GM18520 (cell line): ENCODE results near the gene C1orf216.
"Not testable (repeated sequence)": the region's sequence is repeated elsewhere in the genome, so short reads cannot be mapped to it uniquely, and the experiment has no call there.

Experiments
- ATAC-seq: cut with Tn5 transposase; IDR thresholded peaks from one replicate; pipeline ENCODE4 v1.9.1; 2021; ENCODE audit not compliant: unreplicated experiment

The C1orf216 gene

GRCh38 chr1:35718492-35719336, at the start of gene C1orf216:
Gene C1orf216, minus strand, starts transcription at chr1:35718884. Its CDS starts 2,563 bp downstream, at chr1:35716321.
- peak; percentile 44 for ATAC-seq

GRCh38 chr1:35764283-35764682, 45.6 kb upstream of the C1orf216 start:
- no peak for ATAC-seq

- ATAC-seq, result no peak
These were observed 44.5 kb upstream of the C1orf216 start for GRCh38 chr1:35763201-35763600.

GRCh38 chr1:35762141-35762540, 43.5 kb upstream of the C1orf216 start:
- no peak for ATAC-seq

GRCh38 chr1:35756064-35756463, 37.4 kb upstream of the C1orf216 start:
- no peak for ATAC-seq

GRCh38 chr1:35753626-35754260, 35.1 kb upstream of the C1orf216 start:
- no peak for ATAC-seq

- no peak for ATAC-seq
These were observed 29.6 kb upstream of the C1orf216 start for GRCh38 chr1:35748326-35748725.

- ATAC-seq, result no peak
These were observed 26.5 kb upstream of the C1orf216 start for GRCh38 chr1:35745124-35745730.

- no peak for ATAC-seq
These were observed 18.4 kb upstream of the C1orf216 start for GRCh38 chr1:35737120-35737519.

GRCh38 chr1:35727434-35728040, 8.9 kb upstream of the C1orf216 start:
- ATAC-seq, result no peak

- no peak for ATAC-seq
These were observed 8.1 kb upstream of the C1orf216 start for GRCh38 chr1:35726450-35727433.

- ATAC-seq, result no peak
These were observed 6.9 kb upstream of the C1orf216 start for GRCh38 chr1:35725596-35725995.

GRCh38 chr1:35717911-35718476, 690 bp downstream of the C1orf216 start:
- no peak for ATAC-seq

GRCh38 chr1:35715568-35716002, 3.1 kb downstream of the C1orf216 start:
- no peak for ATAC-seq

GRCh38 chr1:35714921-35715567, 3.6 kb downstream of the C1orf216 start:
- ATAC-seq, result no peak

- ATAC-seq, result not testable (repeated sequence)
These were observed 7.6 kb downstream of the C1orf216 start for GRCh38 chr1:35711098-35711497.

- ATAC-seq, result no peak
These were observed 9.7 kb downstream of the C1orf216 start for GRCh38 chr1:35708952-35709351.

- no peak for ATAC-seq
These were observed 10.2 kb downstream of the C1orf216 start for GRCh38 chr1:35708441-35708921.
